Endodermal cell (in vitro differentiated cells): Measurements from ENCODE around the gene NINJ1. TPM values are rescaled to one million over a fixed set of nuclear protein-coding genes. Genes with fewer than 3 reads are reported as not detected.

Experiments used
- DNase-seq: peaks from one replicate; pipeline ENCODE4 v3.0.0-alpha.2; 2017
- H3K27ac ChIP-seq: 2 replicates; pipeline ENCODE4 v1.5.1; 2013; ENCODE audit warnings: mild to moderate bottlenecking, low read depth, low read length, moderate library complexity
- H3K27me3 ChIP-seq: 2 replicates; pipeline ENCODE4 v1.6.1; 2013; ENCODE audit warnings: mild to moderate bottlenecking, low read length, moderate library complexity; ENCODE audit not compliant: insufficient read depth, control insufficient read depth, poor library complexity, severe bottlenecking
- H3K36me3 ChIP-seq: 2 replicates; pipeline ENCODE4 v1.7.0; 2013; ENCODE audit warnings: mild to moderate bottlenecking, low read length, moderate library complexity; ENCODE audit not compliant: control insufficient read depth, insufficient read depth
- H3K4me1 ChIP-seq: one replicate; pipeline ENCODE4 v1.7.0; 2013; ENCODE audit warnings: low read length; ENCODE audit not compliant: control insufficient read depth, insufficient read depth
- H3K4me3 ChIP-seq: 2 replicates; pipeline ENCODE4 v1.5.1; 2013; ENCODE audit warnings: mild to moderate bottlenecking, low read length, moderate library complexity
- H3K9ac ChIP-seq: 2 replicates; pipeline ENCODE4 v1.6.1; 2013; ENCODE audit warnings: mild to moderate bottlenecking, low read length, moderate library complexity; ENCODE audit not compliant: poor library complexity, severe bottlenecking; ENCODE audit errors: extremely low read depth
- H3K9me3 ChIP-seq: 2 replicates; pipeline ENCODE4 v1.6.1; 2013; ENCODE audit warnings: mild to moderate bottlenecking, low read length, moderate library complexity; ENCODE audit not compliant: control insufficient read depth
- H3K27ac Mint-ChIP-seq: 2 replicates; pipeline ENCODE4 v1.8.0; 2020; ENCODE audit warnings: mixed read lengths
- H3K27me3 Mint-ChIP-seq: 2 replicates; pipeline ENCODE4 v1.8.0; 2021; ENCODE audit warnings: mild to moderate bottlenecking, mixed read lengths; ENCODE audit not compliant: insufficient read depth
- H3K36me3 Mint-ChIP-seq: 2 replicates; pipeline ENCODE4 v1.8.0; 2020; ENCODE audit warnings: low read depth, mixed read lengths
- H3K4me1 Mint-ChIP-seq: 2 replicates; pipeline ENCODE4 v1.8.0; 2020; ENCODE audit warnings: mixed read lengths
- H3K4me3 Mint-ChIP-seq: 2 replicates; pipeline ENCODE4 v1.8.0; 2020; ENCODE audit warnings: mild to moderate bottlenecking, moderate library complexity, mixed read lengths
- H3K9me3 Mint-ChIP-seq: 2 replicates; pipeline ENCODE4 v1.8.0; 2020; ENCODE audit warnings: mild to moderate bottlenecking, mixed read lengths
- WGBS, 2 experiments: methylation state at CpG; one replicate each; pipeline versions ENCODE4 v1.1.5 to v1.1.7; 2013; ENCODE audit warnings: missing lambda C conversion rate in 2 of 2, mixed read lengths in 1 of 2; ENCODE audit not compliant: insufficient coverage in 1 of 2, insufficient read length in 1 of 2; 5-methylcytosine and 5-hydroxymethylcytosine counted together
- total RNA-seq, 2 donors: library from RNA; stranded (reverse); fragmentation: NEBNext Ultra II Directional in 1 of 2; extraction: Animal tissue kit (Norgen Biotek cat#: 25700) in 1 of 2; gene quantifications; 2 replicates in 1 of 2; 3 replicates in 1 of 2; pipeline ENCODE4 v1.2.1, GENCODE V29; 2021
- TF ChIP-seq, protein P1 (sequence below): fragments of 200-600 bp; sonication (generic); conservative IDR thresholded peaks from 2 replicates; pipeline ENCODE4 v1.5.0; 2021; ENCODE audit warnings: antibody characterized with exemption, mild to moderate bottlenecking

The NINJ1 gene
- total RNA-seq, 2 donors from 2014 or later = 24.2 to 32.0 TPM

DNA sequence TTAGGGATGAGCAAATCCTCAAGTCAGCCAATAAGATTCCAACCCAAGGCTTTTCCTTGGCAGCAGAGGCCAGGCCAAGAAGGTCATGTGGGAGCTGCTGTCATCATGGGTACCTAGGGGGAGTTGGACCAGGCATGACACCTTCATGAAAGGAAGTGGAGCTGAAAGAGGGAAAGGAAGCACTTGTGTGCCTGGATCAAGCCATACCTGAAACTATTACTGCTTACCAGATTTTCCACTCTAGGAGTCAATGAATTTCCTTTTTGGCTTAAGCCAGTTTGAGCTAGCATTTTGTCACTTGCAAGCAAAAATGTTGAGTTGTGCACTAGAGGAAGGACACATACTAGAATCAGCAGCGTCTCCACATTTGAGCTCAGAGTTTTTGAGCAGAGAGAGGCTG, 35.4 kb upstream of the NINJ1 start:
- Mint-ChIP-seq H3K27ac (no peak overlapping the region), H3K4me1 (peaks cover 8% of the 10 kb centered on the region)

DNA sequence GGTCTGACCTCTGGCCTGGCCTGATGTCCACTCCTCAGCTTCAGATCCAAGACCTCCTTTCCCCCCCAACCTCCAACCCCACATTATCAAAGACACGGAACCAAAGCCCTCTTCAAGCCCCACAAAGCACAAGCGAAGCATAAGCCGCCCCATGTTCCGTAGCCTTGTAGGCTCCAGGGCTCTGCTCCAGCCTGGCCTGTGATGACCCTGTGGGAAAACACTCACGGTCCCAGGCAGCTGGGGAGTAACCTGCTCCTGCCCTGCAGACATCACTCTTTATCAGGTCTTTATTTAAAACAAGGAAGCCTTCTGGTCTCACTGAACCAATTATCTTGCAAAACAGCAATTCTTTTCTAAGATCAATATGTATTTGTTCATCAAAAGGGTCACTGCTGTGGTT, 34.5 kb upstream of the NINJ1 start:
- 85 to 91% methylated on average over 3 to 5 of the region's 5 CpGs for WGBS, 2 experiments
- H3K4me3 ChIP-seq = no peak overlapping the region
- Mint-ChIP-seq H3K27ac (no peak overlapping the region), H3K4me3 (no peak overlapping the region), H3K27me3 (no peaks in the 10 kb centered on the region), H3K36me3 (no peaks in the 10 kb centered on the region), H3K9me3 (no peaks in the 10 kb centered on the region), H3K4me1 (peaks cover 6% of the 10 kb centered on the region)
- no peaks in the 10 kb centered on the region for H3K27me3 ChIP-seq
- no peaks in the 10 kb centered on the region for H3K9me3 ChIP-seq
- H3K9ac ChIP-seq = no peak overlapping the region
- no peak for DNase-seq
- H3K4me1 ChIP-seq = no peaks in the 10 kb centered on the region
- no peak overlapping the region for H3K27ac ChIP-seq
- no peaks in the 10 kb centered on the region for H3K36me3 ChIP-seq
- TF ChIP-seq, protein P1, sequence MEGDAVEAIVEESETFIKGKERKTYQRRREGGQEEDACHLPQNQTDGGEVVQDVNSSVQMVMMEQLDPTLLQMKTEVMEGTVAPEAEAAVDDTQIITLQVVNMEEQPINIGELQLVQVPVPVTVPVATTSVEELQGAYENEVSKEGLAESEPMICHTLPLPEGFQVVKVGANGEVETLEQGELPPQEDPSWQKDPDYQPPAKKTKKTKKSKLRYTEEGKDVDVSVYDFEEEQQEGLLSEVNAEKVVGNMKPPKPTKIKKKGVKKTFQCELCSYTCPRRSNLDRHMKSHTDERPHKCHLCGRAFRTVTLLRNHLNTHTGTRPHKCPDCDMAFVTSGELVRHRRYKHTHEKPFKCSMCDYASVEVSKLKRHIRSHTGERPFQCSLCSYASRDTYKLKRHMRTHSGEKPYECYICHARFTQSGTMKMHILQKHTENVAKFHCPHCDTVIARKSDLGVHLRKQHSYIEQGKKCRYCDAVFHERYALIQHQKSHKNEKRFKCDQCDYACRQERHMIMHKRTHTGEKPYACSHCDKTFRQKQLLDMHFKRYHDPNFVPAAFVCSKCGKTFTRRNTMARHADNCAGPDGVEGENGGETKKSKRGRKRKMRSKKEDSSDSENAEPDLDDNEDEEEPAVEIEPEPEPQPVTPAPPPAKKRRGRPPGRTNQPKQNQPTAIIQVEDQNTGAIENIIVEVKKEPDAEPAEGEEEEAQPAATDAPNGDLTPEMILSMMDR = no peak

More for the DNA sequence above, 35.4 kb upstream of the NINJ1 start:
- Histone ChIP-seq H3K27me3 (no peaks in the 10 kb centered on the region), H3K4me1 (no peaks in the 10 kb centered on the region), H3K36me3 (no peaks in the 10 kb centered on the region), H3K9ac (no peak overlapping the region), H3K4me3 (no peak overlapping the region), H3K27ac (no peak overlapping the region), H3K9me3 (no peaks in the 10 kb centered on the region)
- TF ChIP-seq, protein P1 = no peak
- H3K36me3 Mint-ChIP-seq = no peaks in the 10 kb centered on the region
- no peak for DNase-seq
- no peak overlapping the region for H3K4me3 Mint-ChIP-seq
- H3K27me3 Mint-ChIP-seq = no peaks in the 10 kb centered on the region
- H3K9me3 Mint-ChIP-seq = no peaks in the 10 kb centered on the region
- 94 to 100% methylated on average over 1 of the region's 1 CpG for WGBS, 2 experiments

DNA sequence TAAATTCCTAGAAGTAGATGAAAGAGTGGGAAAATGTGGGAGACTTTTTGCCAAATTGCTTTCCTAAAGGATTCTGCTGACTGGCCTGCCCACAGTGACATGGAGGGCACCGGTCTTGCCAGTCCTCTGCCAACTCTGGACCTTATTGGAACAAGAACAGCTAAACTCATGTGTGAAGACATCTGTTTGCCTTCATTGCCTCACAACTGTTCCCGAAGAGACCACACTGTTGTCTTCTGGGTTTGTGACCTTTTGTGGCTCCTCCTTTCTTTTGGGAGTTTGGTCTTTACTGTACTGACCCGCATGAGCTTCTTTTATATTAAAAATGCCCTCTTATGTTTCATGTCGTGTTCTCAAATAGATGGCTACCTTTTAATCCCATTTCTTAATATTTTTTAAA, 33.8 kb upstream of the NINJ1 start:
- Mint-ChIP-seq H3K36me3 (no peaks in the 10 kb centered on the region), H3K4me3 (no peak overlapping the region), H3K27ac (no peak overlapping the region), H3K27me3 (no peaks in the 10 kb centered on the region), H3K4me1 (peaks cover 4% of the 10 kb centered on the region), H3K9me3 (no peaks in the 10 kb centered on the region)
- WGBS, 2 experiments = 89 to 94% methylated on average over 2 to 4 of the region's 4 CpGs
- TF ChIP-seq, protein P1 = no peak
- Histone ChIP-seq H3K9ac (no peak overlapping the region), H3K4me3 (no peak overlapping the region), H3K9me3 (no peaks in the 10 kb centered on the region), H3K27me3 (no peaks in the 10 kb centered on the region), H3K27ac (no peak overlapping the region), H3K36me3 (no peaks in the 10 kb centered on the region), H3K4me1 (no peaks in the 10 kb centered on the region)
- DNase-seq = no peak
